WTC11 (cell line): ENCODE results near the gene NTN5. TPM values are rescaled to one million over a fixed set of nuclear protein-coding genes. Genes with fewer than 3 reads are reported as not detected.

Experiments used
- ATAC-seq: fragments of 200-7000 bp; cut with Tn5 transposase; 2 replicates; pipeline ENCODE4 v1.10.0; 2021; ENCODE audit warnings: mild to moderate bottlenecking, moderate library complexity
- CTCF ChIA-PET: fragments of 300-600 bp; sonication (Branson Sonifier 250); formaldehyde crosslinking; loops from one replicate; lab custom pipeline; 2021; ENCODE audit warnings: antibody characterized with exemption; lab: Charles Lee
- POLR2A ChIA-PET: fragments of 350-600 bp; sonication (Branson Sonifier 250); formaldehyde crosslinking; loops from one replicate; lab custom pipeline; 2021; ENCODE audit warnings: antibody characterized with exemption; lab: Charles Lee
- DNase-seq: peaks from one replicate; pipeline ENCODE4 v3.0.0; 2021; ENCODE audit warnings: low spot score
- H3K27ac Mint-ChIP-seq: 2 replicates; pipeline ENCODE4 v1.8.0; 2021; ENCODE audit warnings: mixed read lengths
- H3K27me3 Mint-ChIP-seq: 2 replicates; pipeline ENCODE4 v1.8.0; 2021; ENCODE audit warnings: low read depth, mild to moderate bottlenecking, moderate library complexity, mixed read lengths
- H3K36me3 Mint-ChIP-seq: 2 replicates; pipeline ENCODE4 v1.8.0; 2021; ENCODE audit warnings: mixed read lengths
- H3K4me1 Mint-ChIP-seq: 2 replicates; pipeline ENCODE4 v1.8.0; 2022; ENCODE audit warnings: mixed read lengths
- H3K4me3 Mint-ChIP-seq: 2 replicates; pipeline ENCODE4 v1.8.0; 2021; ENCODE audit warnings: mild to moderate bottlenecking, moderate library complexity, mixed read lengths
- H3K9me3 Mint-ChIP-seq: 2 replicates; pipeline ENCODE4 v1.8.0; 2021; ENCODE audit warnings: mixed read lengths
- EMX1 ChIP-seq: fragments of 250-450 bp; sonication (Bioruptor Pico); IDR thresholded peaks from 2 replicates; pipeline ENCODE4 v1.8.0; 2021; ENCODE audit warnings: mild to moderate bottlenecking
- FOXK1 ChIP-seq: sonication (generic); formaldehyde crosslinking; IDR thresholded peaks from 2 replicates; pipeline ENCODE4 v1.8.0; 2022; ENCODE audit warnings: mild to moderate bottlenecking, moderate library complexity, missing genetic modification reagents
- FOXP4 ChIP-seq: sonication (generic); formaldehyde crosslinking; IDR thresholded peaks from 2 replicates; pipeline ENCODE4 v1.8.0; 2022; ENCODE audit warnings: mild to moderate bottlenecking, missing genetic modification reagents
- GABPB1 ChIP-seq: sonication (generic); formaldehyde crosslinking; IDR thresholded peaks from 2 replicates; pipeline ENCODE4 v1.8.1; 2023; ENCODE audit warnings: mild to moderate bottlenecking, missing genetic modification reagents
- HMGA2 ChIP-seq: fragments of 250-450 bp; sonication (Bioruptor Pico); IDR thresholded peaks from 2 replicates; pipeline ENCODE4 v1.4.0; 2021; ENCODE audit warnings: mild to moderate bottlenecking, moderate library complexity
- MLX ChIP-seq: sonication (generic); formaldehyde crosslinking; IDR thresholded peaks from 2 replicates; pipeline ENCODE4 v1.8.1; 2023; ENCODE audit warnings: mild to moderate bottlenecking, missing genetic modification reagents, moderate library complexity
- MYBL2 ChIP-seq: sonication (generic); formaldehyde crosslinking; IDR thresholded peaks from 2 replicates; pipeline ENCODE4 v1.8.1; 2023; ENCODE audit warnings: mild to moderate bottlenecking, moderate library complexity, missing genetic modification reagents
- NFE2L1 ChIP-seq: sonication (generic); formaldehyde crosslinking; IDR thresholded peaks from 2 replicates; pipeline ENCODE4 v1.8.1; 2023; ENCODE audit warnings: missing genetic modification reagents
- NFYB ChIP-seq: sonication (generic); formaldehyde crosslinking; conservative IDR thresholded peaks from 2 replicates; pipeline ENCODE4 v1.8.0; 2022; ENCODE audit warnings: low read depth, missing genetic modification reagents
- NR1H2 ChIP-seq: sonication (generic); formaldehyde crosslinking; IDR thresholded peaks from 2 replicates; pipeline ENCODE4 v1.9.0; 2021; ENCODE audit warnings: mild to moderate bottlenecking, moderate library complexity, missing genetic modification reagents
- PRDM15 ChIP-seq: sonication (generic); formaldehyde crosslinking; IDR thresholded peaks from 2 replicates; pipeline ENCODE4 v1.8.0; 2022; ENCODE audit warnings: missing genetic modification reagents
- PREB ChIP-seq: sonication (generic); formaldehyde crosslinking; IDR thresholded peaks from 2 replicates; pipeline ENCODE4 v1.8.1; 2022; ENCODE audit warnings: mild to moderate bottlenecking, missing genetic modification reagents, moderate library complexity, borderline replicate concordance
- PRRX2 ChIP-seq: fragments of 250-450 bp; sonication (Bioruptor Pico); IDR thresholded peaks from 2 replicates; pipeline ENCODE4 v1.8.0; 2021; ENCODE audit warnings: mild to moderate bottlenecking
- SOX15 ChIP-seq: fragments of 250-450 bp; sonication (Bioruptor Pico); IDR thresholded peaks from 2 replicates; pipeline ENCODE4 v1.9.0; 2021; ENCODE audit warnings: mild to moderate bottlenecking
- SP1 ChIP-seq: sonication (generic); formaldehyde crosslinking; conservative IDR thresholded peaks from 2 replicates; pipeline ENCODE4 v1.8.1; 2022; ENCODE audit warnings: missing genetic modification reagents
- TEAD1 ChIP-seq: sonication (generic); formaldehyde crosslinking; IDR thresholded peaks from 2 replicates; pipeline ENCODE4 v1.8.0; 2022; ENCODE audit warnings: mild to moderate bottlenecking, missing genetic modification reagents
- ZNF232 ChIP-seq: sonication (generic); formaldehyde crosslinking; IDR thresholded peaks from 2 replicates; pipeline ENCODE4 v1.8.0; 2022; ENCODE audit warnings: mild to moderate bottlenecking, missing genetic modification reagents
- ZNF263 ChIP-seq: sonication (generic); formaldehyde crosslinking; IDR thresholded peaks from 2 replicates; pipeline ENCODE4 v1.8.1; 2022; ENCODE audit warnings: low read depth, mild to moderate bottlenecking, moderate library complexity, missing genetic modification reagents
- total RNA-seq: library from RNA; stranded (reverse); gene quantifications from 3 replicates; pipeline ENCODE4 v1.2.3, GENCODE V29; 2021
- TF ChIP-seq, protein P1 (sequence below): fragments of 250-450 bp; sonication (Bioruptor Pico); IDR thresholded peaks from 2 replicates; pipeline ENCODE4 v1.9.0; 2021; ENCODE audit warnings: mild to moderate bottlenecking
- TF ChIP-seq, protein P2 (sequence below): sonication (generic); formaldehyde crosslinking; IDR thresholded peaks from 2 replicates; pipeline ENCODE4 v1.8.1; 2022; ENCODE audit warnings: missing genetic modification reagents, borderline replicate concordance
- TF ChIP-seq, protein P3 (sequence below): sonication (generic); formaldehyde crosslinking; IDR thresholded peaks from 2 replicates; pipeline ENCODE4 v1.8.1; 2023; ENCODE audit warnings: mild to moderate bottlenecking, missing genetic modification reagents, borderline replicate concordance

The NTN5 gene
- total RNA-seq, 1 experiment from 2014 or later, result 0.28 TPM

DNA sequence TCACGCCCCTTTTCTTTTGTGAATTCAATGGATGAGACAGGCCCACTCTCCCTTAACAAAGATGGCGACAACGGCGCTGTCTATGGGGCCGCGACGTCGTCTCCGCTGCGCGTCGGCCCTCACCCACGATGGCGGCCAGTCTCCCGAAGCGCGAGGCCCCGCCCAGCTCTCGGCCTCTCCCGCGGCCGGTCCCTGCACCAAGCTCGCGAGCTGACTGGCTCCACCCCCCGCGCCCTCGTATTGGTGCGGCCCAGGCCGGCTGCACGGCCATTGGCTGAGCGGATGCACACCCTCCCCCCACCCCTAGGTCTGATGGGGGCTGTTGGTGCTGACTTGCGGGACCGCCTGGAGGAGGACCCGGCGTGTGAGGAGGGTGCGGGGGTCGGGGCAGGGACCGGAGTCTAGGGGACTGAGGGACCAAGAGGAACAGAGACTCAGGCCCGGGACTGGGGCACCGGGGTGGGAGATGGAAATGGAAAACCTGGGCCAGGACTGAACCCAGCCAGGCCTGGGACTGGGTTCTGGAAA is 48.7 kb downstream of the NTN5 start:
- ChIA-PET POLR2A (interaction anchor here (0.6 to 1.8 kb wide), 6 partner anchors 9 to 290 kb away, joined by 3 to 16 read pairs (median 4); partner anchors contain the start of gene FAM83E), CTCF (interaction anchor here (0.8 to 1.9 kb wide), 9 partner anchors 9 to 164 kb away, joined by 3 to 12 read pairs (median 5); partner anchors contain the start of genes CA11 and FAM83E)
- Mint-ChIP-seq H3K9me3 (no peaks in the 10 kb centered on the region), H3K36me3 (peaks cover 5% of the 10 kb centered on the region; the same call in 1 of the 2 replicates), H3K4me1 (peaks cover 25% of the 10 kb centered on the region), H3K27ac (peak overlapping the region; percentile 97), H3K4me3 (peak overlapping the region; percentile 73), H3K27me3 (no peaks in the 10 kb centered on the region; the same call in 1 of the 2 replicates)
- ATAC-seq (peak; percentile 83), DNase-seq (peak; percentile 100)
- TF ChIP-seq, protein P1, sequence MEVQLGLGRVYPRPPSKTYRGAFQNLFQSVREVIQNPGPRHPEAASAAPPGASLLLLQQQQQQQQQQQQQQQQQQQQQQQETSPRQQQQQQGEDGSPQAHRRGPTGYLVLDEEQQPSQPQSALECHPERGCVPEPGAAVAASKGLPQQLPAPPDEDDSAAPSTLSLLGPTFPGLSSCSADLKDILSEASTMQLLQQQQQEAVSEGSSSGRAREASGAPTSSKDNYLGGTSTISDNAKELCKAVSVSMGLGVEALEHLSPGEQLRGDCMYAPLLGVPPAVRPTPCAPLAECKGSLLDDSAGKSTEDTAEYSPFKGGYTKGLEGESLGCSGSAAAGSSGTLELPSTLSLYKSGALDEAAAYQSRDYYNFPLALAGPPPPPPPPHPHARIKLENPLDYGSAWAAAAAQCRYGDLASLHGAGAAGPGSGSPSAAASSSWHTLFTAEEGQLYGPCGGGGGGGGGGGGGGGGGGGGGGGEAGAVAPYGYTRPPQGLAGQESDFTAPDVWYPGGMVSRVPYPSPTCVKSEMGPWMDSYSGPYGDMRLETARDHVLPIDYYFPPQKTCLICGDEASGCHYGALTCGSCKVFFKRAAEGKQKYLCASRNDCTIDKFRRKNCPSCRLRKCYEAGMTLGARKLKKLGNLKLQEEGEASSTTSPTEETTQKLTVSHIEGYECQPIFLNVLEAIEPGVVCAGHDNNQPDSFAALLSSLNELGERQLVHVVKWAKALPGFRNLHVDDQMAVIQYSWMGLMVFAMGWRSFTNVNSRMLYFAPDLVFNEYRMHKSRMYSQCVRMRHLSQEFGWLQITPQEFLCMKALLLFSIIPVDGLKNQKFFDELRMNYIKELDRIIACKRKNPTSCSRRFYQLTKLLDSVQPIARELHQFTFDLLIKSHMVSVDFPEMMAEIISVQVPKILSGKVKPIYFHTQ, result no peak
- TF ChIP-seq SP1, result peak; percentile 97
- TF ChIP-seq, protein P2, sequence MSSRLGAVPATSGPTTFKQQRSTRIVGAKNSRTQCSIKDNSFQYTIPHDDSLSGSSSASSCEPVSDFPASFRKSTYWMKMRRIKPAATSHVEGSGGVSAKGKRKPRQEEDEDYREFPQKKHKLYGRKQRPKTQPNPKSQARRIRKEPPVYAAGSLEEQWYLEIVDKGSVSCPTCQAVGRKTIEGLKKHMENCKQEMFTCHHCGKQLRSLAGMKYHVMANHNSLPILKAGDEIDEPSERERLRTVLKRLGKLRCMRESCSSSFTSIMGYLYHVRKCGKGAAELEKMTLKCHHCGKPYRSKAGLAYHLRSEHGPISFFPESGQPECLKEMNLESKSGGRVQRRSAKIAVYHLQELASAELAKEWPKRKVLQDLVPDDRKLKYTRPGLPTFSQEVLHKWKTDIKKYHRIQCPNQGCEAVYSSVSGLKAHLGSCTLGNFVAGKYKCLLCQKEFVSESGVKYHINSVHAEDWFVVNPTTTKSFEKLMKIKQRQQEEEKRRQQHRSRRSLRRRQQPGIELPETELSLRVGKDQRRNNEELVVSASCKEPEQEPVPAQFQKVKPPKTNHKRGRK (CRISPR knock-in tag), result no peak
- no peak for TF ChIP-seq MLX (CRISPR knock-in tag)
- TF ChIP-seq PREB (CRISPR knock-in tag), result no peak
- TF ChIP-seq, protein P3, sequence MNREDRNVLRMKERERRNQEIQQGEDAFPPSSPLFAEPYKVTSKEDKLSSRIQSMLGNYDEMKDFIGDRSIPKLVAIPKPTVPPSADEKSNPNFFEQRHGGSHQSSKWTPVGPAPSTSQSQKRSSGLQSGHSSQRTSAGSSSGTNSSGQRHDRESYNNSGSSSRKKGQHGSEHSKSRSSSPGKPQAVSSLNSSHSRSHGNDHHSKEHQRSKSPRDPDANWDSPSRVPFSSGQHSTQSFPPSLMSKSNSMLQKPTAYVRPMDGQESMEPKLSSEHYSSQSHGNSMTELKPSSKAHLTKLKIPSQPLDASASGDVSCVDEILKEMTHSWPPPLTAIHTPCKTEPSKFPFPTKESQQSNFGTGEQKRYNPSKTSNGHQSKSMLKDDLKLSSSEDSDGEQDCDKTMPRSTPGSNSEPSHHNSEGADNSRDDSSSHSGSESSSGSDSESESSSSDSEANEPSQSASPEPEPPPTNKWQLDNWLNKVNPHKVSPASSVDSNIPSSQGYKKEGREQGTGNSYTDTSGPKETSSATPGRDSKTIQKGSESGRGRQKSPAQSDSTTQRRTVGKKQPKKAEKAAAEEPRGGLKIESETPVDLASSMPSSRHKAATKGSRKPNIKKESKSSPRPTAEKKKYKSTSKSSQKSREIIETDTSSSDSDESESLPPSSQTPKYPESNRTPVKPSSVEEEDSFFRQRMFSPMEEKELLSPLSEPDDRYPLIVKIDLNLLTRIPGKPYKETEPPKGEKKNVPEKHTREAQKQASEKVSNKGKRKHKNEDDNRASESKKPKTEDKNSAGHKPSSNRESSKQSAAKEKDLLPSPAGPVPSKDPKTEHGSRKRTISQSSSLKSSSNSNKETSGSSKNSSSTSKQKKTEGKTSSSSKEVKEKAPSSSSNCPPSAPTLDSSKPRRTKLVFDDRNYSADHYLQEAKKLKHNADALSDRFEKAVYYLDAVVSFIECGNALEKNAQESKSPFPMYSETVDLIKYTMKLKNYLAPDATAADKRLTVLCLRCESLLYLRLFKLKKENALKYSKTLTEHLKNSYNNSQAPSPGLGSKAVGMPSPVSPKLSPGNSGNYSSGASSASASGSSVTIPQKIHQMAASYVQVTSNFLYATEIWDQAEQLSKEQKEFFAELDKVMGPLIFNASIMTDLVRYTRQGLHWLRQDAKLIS, result no peak
- no peak for TF ChIP-seq ZNF263 (CRISPR knock-in tag)
- no peak for TF ChIP-seq MYBL2 (CRISPR knock-in tag)
- peak; percentile 86 for TF ChIP-seq FOXP4 (CRISPR knock-in tag)
- peak; percentile 85 for TF ChIP-seq PRDM15 (CRISPR knock-in tag)
- TF ChIP-seq NR1H2, result no peak
- peak; percentile 69; the same call in 1 of the 2 replicates for TF ChIP-seq ZNF232 (CRISPR knock-in tag)
- no peak for TF ChIP-seq SOX15 (CRISPR knock-in tag)
- peak; percentile 86 for TF ChIP-seq FOXK1 (CRISPR knock-in tag)
- TF ChIP-seq NFE2L1 (CRISPR knock-in tag), result no peak
- no peak for TF ChIP-seq HMGA2 (CRISPR knock-in tag)
- 0 out of 2 replicates have a peak, but pooled peaks have one; percentile 11 for TF ChIP-seq TEAD1 (CRISPR knock-in tag)
- TF ChIP-seq PRRX2, result no peak
- peak; percentile 88 for TF ChIP-seq NFYB (CRISPR knock-in tag)
- TF ChIP-seq EMX1 (CRISPR knock-in tag), result no peak
- TF ChIP-seq GABPB1, result no peak
